Gastroesophageal sphincter (tissue), 3 donors: ENCODE data around the gene OLFM2.
A peak's percentile ranks its signal among the peaks of the same experiment; 100 is the strongest.

Source experiments
- POLR2A ChIP-seq, 2 donors: fragments of 450-650 bp; IDR thresholded peaks; one replicate each; pipeline ENCODE4 v1.6.1; 2017; ENCODE audit warnings: antibody characterized with exemption in 2 of 2, mild to moderate bottlenecking in 2 of 2, moderate library complexity in 1 of 2
- POLR2AphosphoS5 ChIP-seq: sonication (generic); formaldehyde crosslinking; IDR thresholded peaks from one replicate; pipeline ENCODE4 v1.6.1; 2017; ENCODE audit warnings: antibody characterized with exemption
- TF ChIP-seq, protein P1 (sequence below), 4 experiments: fragments of 200-600 bp in 2 of 4; fragments of 450-650 bp in 2 of 4; sonication (generic) in 1 of 4; IDR thresholded peaks; one replicate each; pipeline ENCODE4 v1.5.1; 2017 to 2019; ENCODE audit warnings: antibody characterized with exemption in 4 of 4, mild to moderate bottlenecking in 2 of 4, moderate library complexity in 2 of 4

DNA sequence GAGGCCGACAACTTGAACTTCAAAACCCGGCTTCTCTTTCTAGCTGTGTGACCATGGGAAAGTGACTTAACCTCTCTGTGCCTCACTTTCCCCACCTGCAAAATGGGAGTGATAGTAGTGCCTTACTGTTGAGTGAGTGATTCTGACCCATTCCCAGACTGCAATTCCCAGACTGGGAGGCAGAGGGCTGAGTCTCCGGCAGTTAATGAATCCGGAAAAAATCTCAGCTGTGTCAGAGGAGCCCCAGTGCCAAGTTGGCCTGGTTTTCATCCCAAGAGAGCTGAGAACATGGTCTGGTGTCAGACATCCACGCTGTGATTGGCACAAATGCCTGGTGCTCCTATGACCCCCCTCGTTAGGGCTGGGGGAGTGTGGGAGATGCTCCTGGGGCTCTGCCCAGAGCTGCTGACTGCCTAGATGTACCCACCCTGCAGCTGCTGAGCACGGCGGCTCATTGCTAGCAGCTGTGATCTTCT, 51.2 kb downstream of the OLFM2 start:
- TF ChIP-seq, protein P1, sequence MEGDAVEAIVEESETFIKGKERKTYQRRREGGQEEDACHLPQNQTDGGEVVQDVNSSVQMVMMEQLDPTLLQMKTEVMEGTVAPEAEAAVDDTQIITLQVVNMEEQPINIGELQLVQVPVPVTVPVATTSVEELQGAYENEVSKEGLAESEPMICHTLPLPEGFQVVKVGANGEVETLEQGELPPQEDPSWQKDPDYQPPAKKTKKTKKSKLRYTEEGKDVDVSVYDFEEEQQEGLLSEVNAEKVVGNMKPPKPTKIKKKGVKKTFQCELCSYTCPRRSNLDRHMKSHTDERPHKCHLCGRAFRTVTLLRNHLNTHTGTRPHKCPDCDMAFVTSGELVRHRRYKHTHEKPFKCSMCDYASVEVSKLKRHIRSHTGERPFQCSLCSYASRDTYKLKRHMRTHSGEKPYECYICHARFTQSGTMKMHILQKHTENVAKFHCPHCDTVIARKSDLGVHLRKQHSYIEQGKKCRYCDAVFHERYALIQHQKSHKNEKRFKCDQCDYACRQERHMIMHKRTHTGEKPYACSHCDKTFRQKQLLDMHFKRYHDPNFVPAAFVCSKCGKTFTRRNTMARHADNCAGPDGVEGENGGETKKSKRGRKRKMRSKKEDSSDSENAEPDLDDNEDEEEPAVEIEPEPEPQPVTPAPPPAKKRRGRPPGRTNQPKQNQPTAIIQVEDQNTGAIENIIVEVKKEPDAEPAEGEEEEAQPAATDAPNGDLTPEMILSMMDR (IDR thresholded peaks at IDR 0.05), result peak in 3 of 4 experiments; percentile 15 to 38 (median 31)
- no peak for TF ChIP-seq POLR2A (IDR thresholded peaks at IDR 0.05)
- TF ChIP-seq POLR2AphosphoS5, result no peak
